HG03060 (cell line): ENCODE measurements around the gene ARSK.

ENCODE experiments used
- ATAC-seq: cut with Tn5 transposase; IDR thresholded peaks from one replicate; pipeline ENCODE4 v1.9.1; 2021; ENCODE audit warnings: low read depth, moderate number of reproducible peaks; ENCODE audit not compliant: unreplicated experiment

ARSK gene

GRCh38 chr5:95554647-95555548 is at the start of gene ARSK, which contains the start of gene SKIC3:
Gene ARSK, plus strand, starts transcription at chr5:95555101. Its CDS starts 178 bp downstream, at chr5:95555279.
Gene SKIC3, minus strand, starts transcription at chr5:95554977. Its CDS starts 7,827 bp downstream, at chr5:95547150.
- ATAC-seq = peak; percentile 91

- no peak for ATAC-seq
Observed at GRCh38 chr5:95508550-95508949, 46.4 kb upstream of the ARSK start.

- ATAC-seq = no peak
Observed at GRCh38 chr5:95511606-95512005, 43.3 kb upstream of the ARSK start.

- no peak for ATAC-seq
Observed at GRCh38 chr5:95518417-95518816, 36.5 kb upstream of the ARSK start.

- ATAC-seq = no peak
Observed at GRCh38 chr5:95519151-95519550, 35.8 kb upstream of the ARSK start.

GRCh38 chr5:95519681-95520080 is 35.2 kb upstream of the ARSK start:
- ATAC-seq = no peak

- ATAC-seq = no peak
Observed at GRCh38 chr5:95520206-95520605, 34.7 kb upstream of the ARSK start.

- ATAC-seq = no peak
Observed at GRCh38 chr5:95524423-95524822, 30.5 kb upstream of the ARSK start.

GRCh38 chr5:95526871-95527270 is 28.0 kb upstream of the ARSK start:
- no peak for ATAC-seq

- no peak for ATAC-seq
Observed at GRCh38 chr5:95528565-95528964, 26.3 kb upstream of the ARSK start.

GRCh38 chr5:95530416-95530815 is 24.5 kb upstream of the ARSK start:
- no peak for ATAC-seq

GRCh38 chr5:95531491-95531890 is 23.4 kb upstream of the ARSK start:
- ATAC-seq = no peak

- ATAC-seq = no peak
Observed at GRCh38 chr5:95532415-95532814, 22.5 kb upstream of the ARSK start.

- ATAC-seq = no peak
Observed at GRCh38 chr5:95533106-95533505, 21.8 kb upstream of the ARSK start.

- no peak for ATAC-seq
Observed at GRCh38 chr5:95533761-95534160, 21.1 kb upstream of the ARSK start.

- no peak for ATAC-seq
Observed at GRCh38 chr5:95537501-95537900, 17.4 kb upstream of the ARSK start.

GRCh38 chr5:95543017-95543705 is 11.7 kb upstream of the ARSK start:
- no peak for ATAC-seq

GRCh38 chr5:95549030-95549429 is 5.9 kb upstream of the ARSK start:
- ATAC-seq = no peak

- ATAC-seq = no peak
Observed at GRCh38 chr5:95554331-95554646, 612 bp upstream of the ARSK start.

- no peak for ATAC-seq
Observed at GRCh38 chr5:95555553-95555952, 652 bp downstream of the ARSK start.

- no peak for ATAC-seq
Observed at GRCh38 chr5:95557841-95558240, 2.9 kb downstream of the ARSK start.

- ATAC-seq = no peak
Observed at GRCh38 chr5:95562282-95562681, 7.4 kb downstream of the ARSK start.
